Activated CD4-positive, alpha-beta T cell treated with anti-CD3 and anti-CD28 coated beads for 48 hours (primary cell): ENCODE data around the gene SPINK8.

Source experiments
- DNase-seq: peaks from one replicate; pipeline ENCODE4 v3.0.0-alpha.2; 2020

The SPINK8 gene

GRCh38 chr3:48318713-48319468 lies 14.6 kb downstream of the SPINK8 start:
- DNase-seq, result no peak

DNA sequence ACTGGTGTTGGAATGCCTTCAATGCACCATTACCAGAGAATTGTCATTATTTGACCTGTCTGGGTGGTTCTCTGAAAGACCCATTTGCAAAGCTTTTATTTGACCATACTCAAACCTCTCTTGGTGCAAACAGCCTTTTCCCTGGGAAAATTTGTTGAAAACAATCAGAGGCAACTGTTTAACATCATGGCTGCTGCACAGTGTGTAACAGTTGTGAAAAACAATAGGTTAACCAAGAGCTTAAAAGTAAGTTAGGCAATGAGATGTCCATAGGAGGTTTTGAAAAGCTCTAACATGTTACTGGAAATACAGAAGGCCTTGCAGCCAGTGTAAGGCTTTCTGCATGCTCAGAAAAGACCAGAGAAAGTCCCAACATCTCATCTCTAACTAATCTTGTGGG lies 18.9 kb downstream of the SPINK8 start:
- DNase-seq, result no peak

GRCh38 chr3:48306860-48307530 lies 26.5 kb downstream of the SPINK8 start:
- no peak for DNase-seq

DNA sequence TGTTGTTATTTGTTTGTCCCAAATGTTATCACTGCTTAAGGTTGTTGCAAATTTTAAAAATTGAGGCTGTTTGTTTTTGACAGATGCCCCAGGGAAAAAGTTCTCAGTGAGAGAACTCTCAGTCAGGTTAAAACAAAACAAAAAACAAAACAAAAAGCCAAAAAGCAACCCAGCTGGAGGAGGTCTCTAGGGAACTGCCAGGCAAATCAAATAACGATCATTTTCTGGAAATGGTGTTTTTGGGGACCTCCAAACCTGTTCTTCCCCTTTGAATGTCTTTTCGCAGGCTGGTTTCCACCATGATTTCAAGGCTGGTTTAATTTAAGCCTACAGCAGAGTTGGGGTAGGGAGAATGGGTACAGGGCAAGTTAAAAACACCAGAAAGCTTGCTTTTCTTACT lies 27.2 kb downstream of the SPINK8 start:
- DNase-seq, result no peak

GRCh38 chr3:48305396-48305795 lies 28.1 kb downstream of the SPINK8 start:
- DNase-seq, result no peak

- DNase-seq, result no peak
These were observed 30.4 kb downstream of the SPINK8 start for GRCh38 chr3:48303021-48303420.

GRCh38 chr3:48301800-48302166 lies 31.7 kb downstream of the SPINK8 start:
- peak; percentile 39 for DNase-seq

DNA sequence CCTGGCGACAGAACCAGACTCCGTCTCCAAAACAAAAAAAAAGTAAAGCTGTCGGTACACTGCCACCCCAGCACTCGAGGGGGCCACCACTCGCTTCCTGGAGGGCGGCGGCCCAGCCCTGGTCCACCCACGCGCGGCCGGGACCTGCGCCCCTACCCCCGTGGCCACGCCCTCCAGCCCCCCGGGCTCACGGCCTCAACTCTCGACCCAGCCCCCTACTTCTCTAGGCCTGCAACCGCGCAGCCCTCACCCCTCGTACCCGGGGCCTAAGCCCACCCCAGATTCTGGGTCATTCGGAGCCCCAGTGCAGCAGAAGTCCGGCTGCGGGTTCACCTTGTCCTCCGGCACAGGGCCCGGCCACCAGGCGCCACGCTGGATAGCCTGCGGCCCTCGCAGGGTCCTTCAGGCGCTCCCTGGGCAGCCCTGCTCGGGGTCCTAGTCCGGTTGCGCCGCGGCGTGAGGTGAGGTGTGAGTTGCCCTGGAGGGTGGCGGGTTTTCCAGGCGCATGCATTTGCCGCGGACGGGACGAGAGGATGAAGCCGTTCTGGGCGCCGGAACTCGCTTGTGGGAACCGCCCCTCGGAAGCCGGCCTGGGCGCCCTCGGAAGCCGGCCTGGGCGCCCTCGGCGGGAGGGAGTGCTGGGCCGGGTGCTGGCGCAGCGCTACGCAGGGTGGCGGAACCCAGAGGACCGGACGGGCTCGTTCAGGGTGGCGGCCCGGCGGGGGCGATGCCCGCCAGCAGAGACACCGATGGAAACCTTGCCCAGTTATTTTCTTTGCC lies 32.3 kb downstream of the SPINK8 start, which contains the start of gene NME6:
TSS of gene NME6 (minus strand) at position 348 of the 780 bp plus-strand sequence.
- peak; percentile 96 for DNase-seq

DNA sequence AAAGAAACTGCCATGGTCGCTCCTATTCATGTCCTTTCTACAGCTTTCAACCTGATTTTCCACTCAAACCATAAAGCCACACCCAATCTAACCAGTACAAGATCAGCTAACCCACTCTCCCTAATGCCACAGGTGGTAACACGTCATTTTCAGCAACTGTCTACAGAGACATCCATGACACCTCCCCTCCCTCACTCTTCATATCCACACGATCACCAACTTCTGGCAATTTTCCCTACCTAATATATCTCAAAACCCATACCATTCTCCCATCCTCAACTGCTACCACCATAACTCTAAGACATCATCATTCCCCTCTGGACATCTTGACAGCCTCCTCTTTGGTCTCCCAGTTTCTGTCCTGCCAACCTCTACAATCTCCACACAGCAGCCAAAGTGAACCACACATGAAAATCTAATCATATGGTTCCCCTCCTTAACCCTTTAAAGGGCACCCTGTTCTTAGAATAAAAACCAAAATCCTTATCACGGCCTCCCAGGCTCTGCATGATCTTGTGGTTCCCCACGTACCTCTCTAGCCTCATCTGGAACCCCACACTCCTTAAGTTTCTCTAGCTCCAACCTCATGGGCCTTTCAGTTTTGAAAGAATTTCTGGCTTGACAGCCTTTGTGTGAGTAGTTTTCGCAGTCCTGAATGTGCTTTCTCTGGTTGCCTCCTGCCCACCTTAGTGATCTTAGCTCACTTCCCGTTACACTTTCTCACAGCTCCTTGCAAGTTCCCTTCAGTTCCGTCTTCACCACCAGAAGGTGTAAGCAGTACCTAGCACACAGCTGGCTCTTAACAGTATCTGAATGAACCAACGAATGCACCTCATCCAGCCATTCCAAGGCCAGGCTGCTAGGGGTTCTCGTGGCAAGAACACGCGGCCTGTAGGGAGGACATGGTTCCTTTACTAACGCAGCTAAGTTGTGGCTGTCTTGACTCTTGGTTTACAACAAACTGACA lies 33.4 kb downstream of the SPINK8 start:
- DNase-seq, result peak; percentile 43

GRCh38 chr3:48297111-48297810 lies 36.2 kb downstream of the SPINK8 start:
- DNase-seq, result no peak

GRCh38 chr3:48296699-48297098 lies 36.8 kb downstream of the SPINK8 start:
- no peak for DNase-seq

GRCh38 chr3:48294611-48295263 lies 38.7 kb downstream of the SPINK8 start:
- DNase-seq, result no peak

DNA sequence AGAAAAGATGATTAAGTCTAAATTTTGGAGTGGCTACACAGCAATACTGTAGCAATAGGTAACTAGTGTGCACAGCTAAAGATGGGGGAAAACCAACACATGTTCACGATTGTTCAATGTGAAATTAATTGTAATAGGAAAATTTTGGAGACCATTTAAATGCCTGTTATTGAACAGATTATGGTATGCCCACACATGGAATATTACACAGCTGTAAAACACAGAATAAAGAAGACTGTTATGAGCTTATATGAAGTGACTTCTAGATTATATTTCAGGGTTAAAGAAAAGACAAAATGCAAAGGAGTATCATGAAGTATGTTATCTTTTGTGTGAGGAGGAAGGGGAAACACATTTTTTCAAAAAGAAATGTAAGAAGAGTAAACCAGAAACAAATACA lies 43.8 kb downstream of the SPINK8 start:
- DNase-seq, result no peak

GRCh38 chr3:48287034-48287433 lies 46.4 kb downstream of the SPINK8 start:
- no peak for DNase-seq

GRCh38 chr3:48286308-48286707 lies 47.2 kb downstream of the SPINK8 start:
- no peak for DNase-seq

GRCh38 chr3:48285675-48286074 lies 47.8 kb downstream of the SPINK8 start:
- DNase-seq, result no peak

DNA sequence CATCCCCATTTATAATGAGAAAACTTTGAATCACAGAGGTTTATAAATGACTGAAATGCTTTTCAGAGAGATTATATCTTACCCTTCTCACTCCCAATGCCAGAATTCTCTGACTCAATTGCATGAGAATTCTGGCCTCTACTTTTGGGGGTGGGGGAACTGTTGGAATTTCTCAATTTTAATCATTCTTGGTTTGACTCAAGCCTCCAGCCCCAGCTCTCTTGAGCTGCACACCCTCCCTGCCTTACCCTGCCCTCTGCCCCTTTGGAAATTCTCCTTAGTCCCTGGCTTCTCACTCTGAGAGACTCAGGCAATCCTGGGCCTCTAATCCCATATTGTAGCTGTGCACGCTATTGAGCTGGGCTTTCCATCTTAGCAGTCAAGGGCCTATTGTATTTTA lies 48.3 kb downstream of the SPINK8 start:
- DNase-seq, result no peak

- no peak for DNase-seq
These were observed 52.6 kb downstream of the SPINK8 start for GRCh38 chr3:48280881-48281280.

DNA sequence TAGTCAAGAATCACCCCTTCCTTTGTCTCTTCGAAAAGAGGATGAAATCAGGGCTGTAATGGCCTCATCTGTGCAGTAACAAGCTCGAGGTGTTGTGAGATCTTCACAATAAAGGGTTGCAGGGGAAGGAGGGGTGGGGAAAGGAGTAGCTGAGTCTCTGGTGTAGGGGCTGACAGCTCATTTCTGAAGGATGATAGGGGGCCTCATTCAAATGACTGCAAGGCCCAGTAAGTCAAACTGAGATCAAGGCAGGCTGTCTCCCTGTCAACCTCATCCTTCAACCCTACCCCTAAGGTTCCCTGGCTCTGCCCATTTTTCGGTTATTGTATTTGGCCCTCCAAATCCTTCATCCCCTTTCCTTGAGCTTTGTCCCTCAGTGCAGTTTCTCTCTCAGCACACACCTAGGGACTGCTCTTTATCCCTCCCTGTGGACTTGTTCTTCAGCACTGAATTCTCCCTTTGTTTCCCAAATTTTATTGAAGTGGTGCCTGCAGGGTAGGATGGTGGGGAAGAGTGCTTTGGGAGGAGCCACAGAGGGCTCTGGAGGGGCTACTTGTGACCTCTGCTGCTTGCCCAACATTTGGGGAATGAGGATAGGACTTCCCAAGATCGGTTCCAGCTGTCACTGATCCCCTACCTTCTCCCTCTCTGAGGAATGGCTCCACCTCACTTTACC lies 54.4 kb downstream of the SPINK8 start:
- no peak for DNase-seq

GRCh38 chr3:48276911-48277641 lies 56.4 kb downstream of the SPINK8 start:
- no peak for DNase-seq
